ENCODE data around the gene MVP.

MVP gene

DNA sequence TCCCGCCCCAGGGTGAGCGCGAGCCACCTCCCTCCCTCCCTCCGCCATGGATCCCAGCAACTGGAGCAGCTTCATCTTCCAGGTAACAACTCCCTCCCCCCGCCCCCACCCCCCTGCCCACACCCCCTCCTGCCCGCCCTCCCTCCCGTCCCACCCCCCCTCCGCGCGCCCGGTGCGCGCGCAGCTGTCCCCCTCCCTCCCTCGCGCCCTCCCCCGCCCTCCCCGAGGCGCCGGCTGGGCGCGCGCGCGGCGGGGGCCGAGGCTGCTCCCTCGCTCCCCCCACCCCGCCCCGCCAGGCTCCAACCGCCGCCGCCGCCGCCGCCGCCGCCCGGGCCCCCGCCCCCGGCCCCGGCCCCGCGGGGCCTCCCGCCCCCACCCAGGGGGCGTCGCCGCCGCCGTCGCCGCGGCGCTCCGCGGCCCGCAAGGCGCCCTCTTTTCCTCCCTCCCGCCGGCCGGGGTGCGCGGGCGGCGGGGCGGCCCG, 14.1 kb upstream of the MVP start, which contains the start of gene MAZ:
Gene MAZ, plus strand, starts transcription at position 431 of the 481 bp plus-strand sequence. CDS start 173 bp downstream, outside the sequence.
- Histone ChIP-seq H3K36me3 (ENCODE audit: insufficient read depth, low read length) (peaks cover 17% of the 10 kb centered on the region), H3K9me3 (ENCODE audit: low read length) (no peaks in the 10 kb centered on the region), H3K4me1 (ENCODE audit: insufficient read depth, low read length) (peaks cover 41% of the 10 kb centered on the region)

DNA sequence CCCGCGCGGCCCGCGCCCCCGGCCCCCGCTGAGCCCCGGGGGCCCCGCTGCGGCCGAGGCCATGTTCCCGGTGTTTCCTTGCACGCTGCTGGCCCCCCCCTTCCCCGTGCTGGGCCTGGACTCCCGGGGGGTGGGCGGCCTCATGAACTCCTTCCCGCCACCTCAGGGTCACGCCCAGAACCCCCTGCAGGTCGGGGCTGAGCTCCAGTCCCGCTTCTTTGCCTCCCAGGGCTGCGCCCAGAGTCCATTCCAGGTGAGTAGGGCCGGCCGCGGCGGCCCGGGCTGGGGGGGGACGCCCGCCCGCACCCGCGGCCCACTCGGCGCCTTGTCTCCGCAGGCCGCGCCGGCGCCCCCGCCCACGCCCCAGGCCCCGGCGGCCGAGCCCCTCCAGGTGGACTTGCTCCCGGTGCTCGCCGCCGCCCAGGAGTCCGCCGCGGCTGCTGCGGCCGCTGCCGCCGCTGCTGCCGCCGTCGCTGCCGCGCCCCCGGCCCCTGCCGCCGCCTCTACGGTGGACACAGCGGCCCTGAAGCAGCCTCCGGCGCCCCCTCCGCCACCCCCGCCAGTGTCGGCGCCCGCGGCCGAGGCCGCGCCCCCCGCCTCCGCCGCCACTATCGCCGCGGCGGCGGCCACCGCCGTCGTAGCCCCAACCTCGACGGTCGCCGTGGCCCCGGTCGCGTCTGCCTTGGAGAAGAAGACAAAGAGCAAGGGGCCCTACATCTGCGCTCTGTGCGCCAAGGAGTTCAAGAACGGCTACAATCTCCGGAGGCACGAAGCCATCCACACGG, 13.4 kb upstream of the MVP start:
- peak overlapping the region; percentile 94 for H3K27ac ChIP-seq (ENCODE audit: low read depth, low read length)
- H3K27me3 ChIP-seq (ENCODE audit: control insufficient read depth in 1 of 2, insufficient read depth in 2 of 2, low read length in 2 of 2) = no peaks in the 10 kb centered on the region
- H3K36me3 ChIP-seq (ENCODE audit: insufficient read depth, low read length) = peaks cover 17% of the 10 kb centered on the region
- H3K9ac ChIP-seq (ENCODE audit: low read length) = no peak overlapping the region
- peak overlapping the region; percentile 54 to 61 for H3K4me3 ChIP-seq (ENCODE audit: low read depth in 1 of 2, low read length in 2 of 2)
- peaks cover 41% of the 10 kb centered on the region for H3K4me1 ChIP-seq (ENCODE audit: insufficient read depth, low read length)
- no peaks in the 10 kb centered on the region for H3K9me3 ChIP-seq (ENCODE audit: low read length)

More for the DNA sequence above, 14.1 kb upstream of the MVP start, which contains the start of gene MAZ:
- Histone ChIP-seq H3K27ac (ENCODE audit: low read depth, low read length) (peak within 1 kb of the TSS; percentile 94), H3K27me3 (ENCODE audit: control insufficient read depth in 1 of 2, insufficient read depth in 2 of 2, low read length in 2 of 2) (no peaks in the 10 kb centered on the region), H3K4me3 (ENCODE audit: low read depth in 1 of 2, low read length in 2 of 2) (peak within 1 kb of the TSS; percentile 55 to 83), H3K9ac (ENCODE audit: low read length) (no peak within 1 kb of the TSS)

DNA sequence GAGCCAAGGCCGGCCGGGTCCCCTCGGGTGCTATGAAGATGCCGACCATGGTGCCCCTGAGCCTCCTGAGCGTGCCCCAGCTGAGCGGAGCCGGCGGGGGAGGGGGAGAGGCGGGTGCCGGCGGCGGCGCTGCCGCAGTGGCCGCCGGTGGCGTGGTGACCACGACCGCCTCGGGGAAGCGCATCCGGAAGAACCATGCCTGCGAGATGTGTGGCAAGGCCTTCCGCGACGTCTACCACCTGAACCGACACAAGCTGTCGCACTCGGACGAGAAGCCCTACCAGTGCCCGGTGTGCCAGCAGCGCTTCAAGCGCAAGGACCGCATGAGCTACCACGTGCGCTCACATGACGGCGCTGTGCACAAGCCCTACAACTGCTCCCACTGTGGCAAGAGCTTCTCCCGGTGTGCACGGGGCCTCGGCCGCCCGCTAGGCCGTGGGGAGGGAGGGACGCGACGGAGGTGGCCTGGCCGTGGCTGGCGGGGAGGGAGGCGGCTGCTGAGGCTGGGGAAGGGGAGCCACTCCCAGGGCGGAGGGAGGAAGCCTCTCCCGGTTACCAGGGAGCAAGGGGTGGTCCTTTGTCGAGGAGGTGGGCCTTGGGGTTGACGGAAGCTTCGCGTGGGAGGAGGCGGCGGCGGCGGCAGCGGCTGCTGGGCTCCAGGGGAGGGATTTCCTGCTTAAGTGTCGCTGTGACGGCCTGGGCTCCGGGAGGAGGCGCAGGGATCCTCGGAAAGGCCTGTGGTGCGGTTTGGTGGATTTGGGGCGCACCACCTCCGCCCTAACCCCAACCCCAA, 12.6 kb upstream of the MVP start:
- H3K36me3 ChIP-seq (ENCODE audit: insufficient read depth, low read length) = peaks cover 17% of the 10 kb centered on the region
- H3K27ac ChIP-seq (ENCODE audit: low read depth, low read length) = peak overlapping the region; percentile 94
- peaks cover 43% of the 10 kb centered on the region for H3K4me1 ChIP-seq (ENCODE audit: insufficient read depth, low read length)
- H3K9ac ChIP-seq (ENCODE audit: low read length) = peak overlapping the region; percentile 40
- H3K4me3 ChIP-seq (ENCODE audit: low read depth in 1 of 2, low read length in 2 of 2) = peak overlapping the region; percentile 52 to 61
- H3K9me3 ChIP-seq (ENCODE audit: low read length) = no peaks in the 10 kb centered on the region
- no peaks in the 10 kb centered on the region for H3K27me3 ChIP-seq (ENCODE audit: control insufficient read depth in 1 of 2, insufficient read depth in 2 of 2, low read length in 2 of 2)

DNA sequence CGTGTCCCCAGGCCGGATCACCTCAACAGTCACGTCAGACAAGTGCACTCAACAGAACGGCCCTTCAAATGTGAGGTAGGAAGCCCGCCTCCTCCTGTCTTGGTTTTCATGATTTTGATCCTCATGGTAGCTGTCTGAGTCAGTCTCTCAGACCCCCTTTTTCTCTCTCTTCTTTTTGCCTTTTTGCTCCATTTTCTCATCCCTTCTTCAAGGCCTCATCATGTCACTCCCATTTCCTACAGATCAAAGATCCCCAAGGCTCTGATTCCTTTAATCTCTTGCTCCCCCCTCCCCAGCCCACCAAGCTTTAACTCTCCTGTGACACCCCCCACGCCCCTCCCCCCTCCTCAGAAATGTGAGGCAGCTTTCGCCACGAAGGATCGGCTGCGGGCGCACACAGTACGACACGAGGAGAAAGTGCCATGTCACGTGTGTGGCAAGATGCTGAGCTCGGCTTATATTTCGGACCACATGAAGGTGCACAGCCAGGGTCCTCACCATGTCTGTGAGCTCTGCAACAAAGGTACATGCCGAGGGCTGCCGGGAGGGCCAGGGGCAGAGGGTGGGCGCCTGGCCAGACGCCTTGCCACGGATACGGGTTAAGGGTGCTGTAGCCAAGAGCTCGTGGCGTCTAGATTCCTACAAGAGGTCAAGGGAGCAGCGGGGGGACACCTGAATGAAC, 11.9 kb upstream of the MVP start:
- Histone ChIP-seq H3K36me3 (ENCODE audit: insufficient read depth, low read length) (peaks cover 17% of the 10 kb centered on the region), H3K9ac (ENCODE audit: low read length) (peak overlapping the region; percentile 40), H3K9me3 (ENCODE audit: low read length) (no peaks in the 10 kb centered on the region), H3K27me3 (ENCODE audit: control insufficient read depth in 1 of 2, insufficient read depth in 2 of 2, low read length in 2 of 2) (no peaks in the 10 kb centered on the region), H3K4me1 (ENCODE audit: insufficient read depth, low read length) (peaks cover 50% of the 10 kb centered on the region), H3K27ac (ENCODE audit: low read depth, low read length) (peak overlapping the region; percentile 94), H3K4me3 (ENCODE audit: low read depth in 1 of 2, low read length in 2 of 2) (peak overlapping the region; percentile 52 to 61)

DNA sequence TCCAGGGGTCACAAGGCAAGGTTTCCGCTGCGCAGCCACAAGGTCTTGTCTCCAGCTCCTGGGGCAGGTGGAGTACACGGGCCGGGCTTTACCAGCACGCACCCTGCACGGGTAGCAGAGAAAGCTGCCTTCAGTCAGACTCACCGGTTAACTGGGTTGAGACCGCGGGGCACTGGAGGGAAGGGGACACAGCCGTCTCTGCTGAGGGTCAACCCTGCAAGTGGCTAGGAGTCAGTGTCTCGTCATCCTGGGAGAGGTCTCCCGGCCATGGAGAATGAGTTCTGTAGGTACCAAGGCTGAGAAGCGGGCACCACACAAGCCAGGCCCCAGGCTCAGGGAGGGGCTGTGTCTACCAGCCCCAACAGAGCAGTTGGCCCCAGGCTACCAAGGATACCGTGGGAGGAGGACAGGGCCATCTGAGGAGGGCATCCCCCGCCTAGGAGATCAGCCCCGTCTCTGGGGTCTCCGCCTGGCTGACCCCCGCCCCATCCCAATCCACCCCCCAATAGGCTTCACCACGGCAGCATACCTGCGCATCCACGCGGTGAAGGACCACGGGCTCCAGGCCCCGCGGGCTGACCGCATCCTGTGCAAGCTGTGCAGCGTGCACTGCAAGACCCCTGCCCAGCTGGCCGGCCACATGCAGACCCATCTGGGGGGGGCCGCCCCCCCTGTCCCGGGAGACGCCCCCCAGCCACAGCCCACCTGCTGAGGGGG, 11.1 kb upstream of the MVP start:
- Histone ChIP-seq H3K4me1 (ENCODE audit: insufficient read depth, low read length) (peaks cover 55% of the 10 kb centered on the region), H3K27ac (ENCODE audit: low read depth, low read length) (peak overlapping the region; percentile 98), H3K4me3 (ENCODE audit: low read depth in 1 of 2, low read length in 2 of 2) (peak overlapping the region in 1 of 2 donors; percentile 61), H3K9me3 (ENCODE audit: low read length) (no peaks in the 10 kb centered on the region), H3K9ac (ENCODE audit: low read length) (peak overlapping the region; percentile 40), H3K27me3 (ENCODE audit: control insufficient read depth in 1 of 2, insufficient read depth in 2 of 2, low read length in 2 of 2) (no peaks in the 10 kb centered on the region), H3K36me3 (ENCODE audit: insufficient read depth, low read length) (peaks cover 17% of the 10 kb centered on the region)

DNA sequence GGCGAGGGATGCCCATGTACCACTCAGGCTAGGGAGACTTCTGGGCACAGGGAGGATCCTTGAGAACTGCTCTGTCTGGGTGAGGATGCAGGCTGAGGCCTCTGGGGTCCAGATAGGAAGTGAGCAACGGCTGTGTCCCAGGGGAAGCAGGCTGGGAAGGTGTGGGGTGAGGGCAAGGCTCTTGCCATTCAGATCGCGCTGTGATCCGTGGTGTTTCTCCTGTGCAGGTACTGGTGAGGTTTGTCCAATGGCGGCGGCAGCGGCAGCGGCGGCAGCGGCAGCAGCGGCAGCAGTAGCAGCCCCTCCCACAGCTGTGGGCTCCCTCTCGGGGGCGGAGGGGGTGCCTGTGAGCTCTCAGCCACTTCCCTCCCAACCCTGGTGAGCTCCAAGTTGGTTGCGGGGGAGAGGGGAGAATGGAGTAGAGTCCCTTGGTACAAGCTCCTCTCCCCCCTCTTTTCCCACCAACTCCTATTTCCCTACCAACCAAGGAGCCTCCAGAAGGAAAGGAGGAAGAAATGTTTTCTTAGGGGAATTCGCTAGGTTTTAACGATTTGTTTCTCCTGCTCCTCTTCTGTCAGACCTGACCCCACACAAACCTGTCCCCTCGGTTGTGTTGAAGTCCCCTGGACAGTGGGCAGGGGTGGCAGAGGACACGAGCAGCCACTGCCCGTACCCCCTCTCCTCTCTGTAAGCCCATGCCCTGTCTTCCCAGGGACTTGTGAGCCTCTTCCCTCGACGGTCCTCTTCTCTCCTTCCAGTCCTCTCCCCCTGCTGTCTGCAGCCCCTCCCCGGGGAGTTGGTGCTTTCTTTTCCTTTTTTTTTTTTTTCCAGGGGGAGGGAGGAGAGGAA, 10.2 kb upstream of the MVP start:
- Histone ChIP-seq H3K4me1 (ENCODE audit: insufficient read depth, low read length) (peaks cover 58% of the 10 kb centered on the region), H3K27me3 (ENCODE audit: control insufficient read depth in 1 of 2, insufficient read depth in 2 of 2, low read length in 2 of 2) (no peaks in the 10 kb centered on the region), H3K9me3 (ENCODE audit: low read length) (no peaks in the 10 kb centered on the region), H3K36me3 (ENCODE audit: insufficient read depth, low read length) (peaks cover 17% of the 10 kb centered on the region), H3K27ac (ENCODE audit: low read depth, low read length) (peak overlapping the region; percentile 98), H3K4me3 (ENCODE audit: low read depth in 1 of 2, low read length in 2 of 2) (no peak overlapping the region), H3K9ac (ENCODE audit: low read length) (no peak overlapping the region)

DNA sequence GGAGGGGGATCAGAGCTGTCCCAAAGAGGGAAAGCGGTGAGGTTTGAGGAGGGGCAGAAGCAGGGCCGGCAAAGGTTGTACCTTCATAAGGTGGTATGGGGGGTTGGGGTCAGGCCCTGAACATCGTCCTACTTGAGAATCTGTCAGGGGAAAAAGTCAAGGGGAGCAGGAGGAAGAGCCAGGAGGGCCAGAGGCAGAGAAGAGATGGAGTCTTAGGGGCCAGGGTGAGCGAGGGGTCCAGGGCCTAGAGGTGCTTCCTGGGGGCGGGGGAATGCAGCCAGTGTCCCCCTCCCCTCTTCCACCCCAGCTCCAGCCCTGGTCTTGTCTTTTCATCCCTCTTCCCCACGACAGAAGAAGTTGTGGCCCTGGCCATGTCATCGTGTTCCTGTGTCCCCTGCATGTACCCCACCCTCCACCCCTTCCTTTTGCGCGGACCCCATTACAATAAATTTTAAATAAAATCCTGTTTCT, 9.5 kb upstream of the MVP start:
- H3K27me3 ChIP-seq (ENCODE audit: control insufficient read depth in 1 of 2, insufficient read depth in 2 of 2, low read length in 2 of 2) = no peaks in the 10 kb centered on the region
- H3K27ac ChIP-seq (ENCODE audit: low read depth, low read length) = peak overlapping the region; percentile 98
- no peaks in the 10 kb centered on the region for H3K9me3 ChIP-seq (ENCODE audit: low read length)
- no peak overlapping the region for H3K9ac ChIP-seq (ENCODE audit: low read length)
- H3K36me3 ChIP-seq (ENCODE audit: insufficient read depth, low read length) = peaks cover 17% of the 10 kb centered on the region
- H3K4me1 ChIP-seq (ENCODE audit: insufficient read depth, low read length) = peaks cover 61% of the 10 kb centered on the region
- peak overlapping the region in 1 of 2 donors; percentile 78 for H3K4me3 ChIP-seq (ENCODE audit: low read depth in 1 of 2, low read length in 2 of 2)

DNA sequence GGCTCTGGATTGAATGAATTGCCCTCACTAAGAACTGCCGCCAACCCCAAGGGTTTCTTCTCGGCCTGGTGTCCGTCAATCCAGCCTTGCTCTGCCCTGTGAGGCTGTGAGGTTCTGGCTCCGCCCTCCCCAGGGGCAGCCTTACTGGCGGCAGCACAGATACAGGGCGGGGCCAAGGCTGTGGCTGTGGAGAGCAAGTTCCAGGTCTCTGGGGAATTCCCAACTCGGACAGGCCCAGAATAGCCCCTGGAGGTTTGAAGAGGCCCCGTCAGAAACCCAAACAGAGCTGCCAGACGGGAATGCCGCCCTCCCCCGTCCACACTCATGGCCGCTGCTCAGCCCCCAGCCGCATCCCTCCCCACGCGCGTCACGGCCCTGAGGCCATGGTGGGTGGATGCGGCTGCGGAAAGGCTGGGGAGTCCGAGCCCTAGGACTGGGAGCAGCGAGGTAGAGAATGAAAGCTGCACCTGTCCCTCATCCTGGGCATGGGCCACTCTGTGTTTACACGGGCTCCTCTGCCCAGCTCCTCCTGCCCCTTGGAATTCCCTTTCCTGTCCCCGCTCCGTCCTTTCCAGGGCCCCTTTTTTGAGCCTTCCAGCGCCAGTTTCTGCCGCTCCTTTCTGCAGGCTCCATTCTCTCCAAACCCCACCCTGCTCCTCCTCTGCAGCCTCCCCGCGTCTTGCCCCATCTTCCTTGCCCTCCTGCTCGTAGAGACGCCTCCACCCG, 8.9 kb upstream of the MVP start:
- H3K9ac ChIP-seq (ENCODE audit: low read length) = peak overlapping the region; percentile 49
- peaks cover 61% of the 10 kb centered on the region for H3K4me1 ChIP-seq (ENCODE audit: insufficient read depth, low read length)
- no peaks in the 10 kb centered on the region for H3K9me3 ChIP-seq (ENCODE audit: low read length)
- no peaks in the 10 kb centered on the region for H3K27me3 ChIP-seq (ENCODE audit: control insufficient read depth in 1 of 2, insufficient read depth in 2 of 2, low read length in 2 of 2)
- H3K27ac ChIP-seq (ENCODE audit: low read depth, low read length) = peak overlapping the region; percentile 98
- peaks cover 17% of the 10 kb centered on the region for H3K36me3 ChIP-seq (ENCODE audit: insufficient read depth, low read length)
- peak overlapping the region; percentile 62 to 78 for H3K4me3 ChIP-seq (ENCODE audit: low read depth in 1 of 2, low read length in 2 of 2)

DNA sequence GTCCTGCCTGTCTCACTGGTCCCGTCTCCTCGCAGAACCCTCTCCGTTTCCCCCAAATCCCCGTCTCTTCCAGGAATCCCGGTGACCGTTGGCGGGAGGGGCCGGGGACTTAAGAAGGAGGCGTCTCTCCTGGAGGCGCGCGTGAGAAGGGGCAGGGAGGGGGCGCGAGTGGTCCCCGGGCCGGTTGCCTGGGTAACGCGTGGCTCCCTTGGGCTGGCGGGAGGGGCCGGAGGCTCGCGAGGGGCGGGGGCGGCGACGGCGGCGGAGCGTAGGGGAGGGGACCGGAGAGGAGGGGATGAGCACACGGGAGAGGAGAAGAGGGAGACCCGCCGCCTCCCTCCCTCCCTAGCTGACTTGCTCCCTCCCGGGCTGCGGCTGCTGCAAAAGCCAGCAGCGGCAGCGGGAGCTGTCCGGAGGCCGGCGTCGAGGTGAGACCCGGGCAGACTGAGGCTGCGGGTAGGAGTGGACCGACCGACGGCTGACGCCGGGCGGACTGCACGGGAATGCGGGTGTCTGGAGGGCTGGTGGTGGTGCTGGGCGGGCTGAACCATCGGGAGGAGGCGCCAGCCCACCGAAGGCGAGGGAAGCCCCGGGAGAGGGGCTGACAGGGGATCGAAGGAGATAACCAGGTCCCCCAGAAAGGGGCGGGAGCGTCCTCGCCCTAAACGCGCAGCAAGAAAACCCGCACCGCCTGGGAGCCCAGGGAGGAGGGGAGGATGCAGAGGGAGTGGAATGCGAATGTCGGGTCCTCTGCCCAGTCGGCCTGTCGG, 8.2 kb upstream of the MVP start, which contains the start of gene PRRT2:
Gene PRRT2, plus strand, starts transcription at position 298 of the 770 bp plus-strand sequence. CDS start 862 bp downstream, outside the sequence.
- H3K27me3 ChIP-seq (ENCODE audit: control insufficient read depth in 1 of 2, insufficient read depth in 2 of 2, low read length in 2 of 2) = no peaks in the 10 kb centered on the region
- peaks cover 17% of the 10 kb centered on the region for H3K36me3 ChIP-seq (ENCODE audit: insufficient read depth, low read length)
- peak within 1 kb of the TSS; percentile 62 to 78 for H3K4me3 ChIP-seq (ENCODE audit: low read depth in 1 of 2, low read length in 2 of 2)
- peak within 1 kb of the TSS; percentile 98 for H3K27ac ChIP-seq (ENCODE audit: low read depth, low read length)
- H3K9me3 ChIP-seq (ENCODE audit: low read length) = no peaks in the 10 kb centered on the region
- H3K9ac ChIP-seq (ENCODE audit: low read length) = peak within 1 kb of the TSS; percentile 61
- peaks cover 64% of the 10 kb centered on the region for H3K4me1 ChIP-seq (ENCODE audit: insufficient read depth, low read length)
